ENCODE measurements around the gene KIRREL3. TPM values are rescaled to one million over a fixed set of nuclear protein-coding genes. Genes with fewer than 3 reads are reported as not detected.

KIRREL3 gene
- total and polyA plus RNA-seq, 2 donors (not counting 3 experiments of a cell fraction or from before 2014, with no cell fraction given): not detected

GRCh38 chr11:127018683-127019279, 18.2 kb upstream of the KIRREL3 start:
- H4K20me1 ChIP-seq (replicated peaks; ENCODE audit: control insufficient read depth, extremely low read depth, insufficient read depth, low read length): no peaks in the 10 kb centered on the region
- no peak for DNase-seq (ENCODE audit: low read depth, low spot score)
- no peak overlapping the region for H3K27ac ChIP-seq (ENCODE audit: insufficient read depth, low read depth, low read length)
- dilution Hi-C loops (cut with MboI; ENCODE audit: extremely low pct_ligation_motif_present, low sequenced_read_pairs) (no loop called here), intact Hi-C loops (cut with micrococcal nuclease) (no loop called here)
- H3K36me3 ChIP-seq (ENCODE audit: control insufficient read depth in 2 of 2, extremely low read depth in 1 of 2, insufficient read depth in 2 of 2, low read length in 2 of 2): no peaks in the 10 kb centered on the region
- no peak for FAIRE-seq
- ChIA-PET CTCF (no interaction called here), POLR2A (no interaction called here)
- H3K27me3 ChIP-seq (ENCODE audit: control insufficient read depth in 2 of 2, insufficient read depth in 2 of 2, low read length in 2 of 2): no peaks in the 10 kb centered on the region
- H2AFZ ChIP-seq (ENCODE audit: low read depth, low read length): no peak overlapping the region
- H3K4me1 ChIP-seq (ENCODE audit: control insufficient read depth, extremely low read depth, insufficient read depth, low read length): no peaks in the 10 kb centered on the region
- no peak overlapping the region for H3K4me3 ChIP-seq (replicated peaks in 1 of 3; ENCODE audit: insufficient read depth in 1 of 3, low read depth in 1 of 3, low read length in 3 of 3)
- H3K9me3 ChIP-seq (replicated peaks; ENCODE audit: control insufficient read depth, insufficient read depth, low read length): no peaks in the 10 kb centered on the region
- no TSS peak for BruUV-seq (replicated peaks)
- H3K9me1 ChIP-seq (replicated peaks; ENCODE audit: control insufficient read depth, extremely low read depth, insufficient read depth, low read length): no peaks in the 10 kb centered on the region
- no peak overlapping the region for H3K4me2 ChIP-seq (ENCODE audit: insufficient read depth, low read length)
- no peak overlapping the region for H3K9ac ChIP-seq (replicated peaks; ENCODE audit: extremely low read depth, insufficient read depth, low read length)
- no peaks in the 10 kb centered on the region for H3K79me2 ChIP-seq (ENCODE audit: control insufficient read depth, insufficient read depth, low read length)
- TF ChIP-seq POLR2AphosphoS5 (IDR thresholded peaks at IDR 0.05; ENCODE audit: insufficient read depth, low read depth, low read length): no peak
- no peak for TF ChIP-seq GATA2 (IDR thresholded peaks at IDR 0.05; ENCODE audit: insufficient read depth, insufficient read length, low read depth, low read length)
- no peak for TF ChIP-seq FOS (IDR thresholded peaks at IDR 0.05; ENCODE audit: borderline replicate concordance, insufficient read depth, low read length)
- TF ChIP-seq POLR2A (IDR thresholded peaks at IDR 0.05; ENCODE audit: low read depth, low read length): no peak
- TF ChIP-seq MYC (IDR thresholded peaks at IDR 0.05; ENCODE audit: low read depth, low read length): no peak
- no peak for TF ChIP-seq CTCF (IDR thresholded peaks at IDR 0.05; ENCODE audit: extremely low read depth in 1 of 2, insufficient read depth in 1 of 2, low read depth in 1 of 2, low read length in 2 of 2)
- no peak for TF ChIP-seq JUN (IDR thresholded peaks at IDR 0.05; ENCODE audit: borderline replicate concordance, insufficient read depth, insufficient read length, low read depth)
- TF ChIP-seq EZH2 (IDR thresholded peaks at IDR 0.05; ENCODE audit: borderline replicate concordance, low read depth, low read length, severe bottlenecking): no peak
- no peak for TF ChIP-seq MAX (IDR thresholded peaks at IDR 0.05; ENCODE audit: insufficient read depth, insufficient read length)

Measured in endothelial cell of umbilical vein (primary cell).